HEK293 (cell line): ENCODE data around the gene CREB5.

Experiments
- CTCF ChIA-PET: fragments of 350-600 bp; formaldehyde crosslinking; extraction: SDS; loops from one replicate; lab custom pipeline; 2021; ENCODE audit warnings: antibody characterized with exemption; lab: Yijun Ruan, JAX
- POLR2A ChIA-PET: fragments of 300-600 bp; formaldehyde crosslinking; extraction: SDS; loops from one replicate; lab custom pipeline; 2020; ENCODE audit warnings: antibody characterized with exemption, inconsistent platforms; lab: Yijun Ruan, JAX
- H3K27ac ChIP-seq: fragments of 200-500 bp; sonication (Bioruptor generic); 2 replicates; pipeline ENCODE4 v1.5.1; 2014; ENCODE audit warnings: low read depth, low read length, control low read depth, inconsistent platforms; ENCODE audit errors: extremely low read depth
- H3K36me3 ChIP-seq, 2 experiments: fragments of 200-500 bp in 1 of 2; sonication (Bioruptor generic) in 1 of 2; 1 replicate in 1 of 2; 2 replicates in 1 of 2; pipeline ENCODE4 v1.5.1; 2014 to 2017; ENCODE audit warnings: inconsistent platforms in 2 of 2, low read length in 2 of 2; ENCODE audit not compliant: control insufficient read depth in 2 of 2, insufficient read depth in 1 of 2
- H3K4me1 ChIP-seq: fragments of 200-500 bp; sonication (Bioruptor generic); 2 replicates; pipeline ENCODE4 v1.5.1; 2014; ENCODE audit warnings: mild to moderate bottlenecking, low read length, inconsistent platforms; ENCODE audit not compliant: control insufficient read depth, insufficient read depth
- H3K4me3 ChIP-seq: 2 replicates; pipeline ENCODE4 v1.5.1; 2011; ENCODE audit warnings: low read depth, mild to moderate bottlenecking, control low read depth, low read length, moderate library complexity
- H3K9me3 ChIP-seq: fragments of 200-500 bp; sonication (Bioruptor generic); 2 replicates; pipeline ENCODE4 v1.5.1; 2014; ENCODE audit warnings: low read depth, low read length, inconsistent platforms; ENCODE audit not compliant: control insufficient read depth, insufficient read depth
- BCL11B ChIP-seq: fragments of 450-650 bp; formaldehyde crosslinking; IDR thresholded peaks from 2 replicates; pipeline ENCODE4 v1.5.1; 2016; ENCODE audit warnings: low read depth, missing biosample characterization, missing genetic modification characterization
- GFI1B ChIP-seq: fragments of 450-650 bp; formaldehyde crosslinking; IDR thresholded peaks from 2 replicates; pipeline ENCODE4 v1.5.1; 2016; ENCODE audit warnings: missing biosample characterization, missing genetic modification characterization
- GLI4 ChIP-seq: fragments of 450-650 bp; formaldehyde crosslinking; IDR thresholded peaks from 2 replicates; pipeline ENCODE4 v1.5.1; 2016; ENCODE audit warnings: missing biosample characterization, missing genetic modification characterization
- REST ChIP-seq: fragments of 450-650 bp; formaldehyde crosslinking; IDR thresholded peaks from 2 replicates; pipeline ENCODE4 v1.5.1; 2016; ENCODE audit warnings: missing biosample characterization, missing genetic modification characterization
- SALL2 ChIP-seq: fragments of 450-650 bp; formaldehyde crosslinking; IDR thresholded peaks from 2 replicates; pipeline ENCODE4 v1.5.0; 2017; ENCODE audit warnings: missing biosample characterization, mild to moderate bottlenecking, missing genetic modification characterization, borderline replicate concordance
- SP3 ChIP-seq: fragments of 450-650 bp; formaldehyde crosslinking; IDR thresholded peaks from 2 replicates; pipeline ENCODE4 v1.5.1; 2016; ENCODE audit warnings: missing biosample characterization, missing genetic modification characterization
- SP7 ChIP-seq: fragments of 450-650 bp; formaldehyde crosslinking; IDR thresholded peaks from 2 replicates; pipeline ENCODE4 v1.5.1; 2016; ENCODE audit warnings: missing biosample characterization, missing genetic modification characterization
- ZBTB21 ChIP-seq: fragments of 450-650 bp; formaldehyde crosslinking; IDR thresholded peaks from 2 replicates; pipeline ENCODE4 v1.5.1; 2017; ENCODE audit warnings: missing biosample characterization, missing genetic modification characterization
- ZNF133 ChIP-seq: fragments of 450-650 bp; formaldehyde crosslinking; IDR thresholded peaks from 2 replicates; pipeline ENCODE4 v1.5.1; 2016; ENCODE audit warnings: missing biosample characterization, missing genetic modification characterization
- ZNF169 ChIP-seq: fragments of 450-650 bp; formaldehyde crosslinking; IDR thresholded peaks from 2 replicates; pipeline ENCODE4 v1.5.1; 2016; ENCODE audit warnings: missing biosample characterization, missing genetic modification characterization
- ZNF221 ChIP-seq: fragments of 450-650 bp; formaldehyde crosslinking; IDR thresholded peaks from 2 replicates; pipeline ENCODE4 v1.5.1; 2017; ENCODE audit warnings: missing biosample characterization, missing genetic modification characterization, borderline replicate concordance
- ZNF341 ChIP-seq: fragments of 450-650 bp; formaldehyde crosslinking; IDR thresholded peaks from 2 replicates; pipeline ENCODE4; 2016; ENCODE audit warnings: low read depth, missing biosample characterization, missing genetic modification characterization
- ZNF394 ChIP-seq: fragments of 450-650 bp; formaldehyde crosslinking; IDR thresholded peaks from 2 replicates; pipeline ENCODE4 v1.5.1; 2016; ENCODE audit warnings: missing biosample characterization, missing genetic modification characterization, mild to moderate bottlenecking, moderate library complexity, borderline replicate concordance
- ZNF423 ChIP-seq: fragments of 450-650 bp; formaldehyde crosslinking; IDR thresholded peaks from 2 replicates; pipeline ENCODE4 v1.5.1; 2016; ENCODE audit warnings: missing biosample characterization, missing genetic modification characterization
- ZNF501 ChIP-seq: fragments of 450-650 bp; formaldehyde crosslinking; IDR thresholded peaks from 2 replicates; pipeline ENCODE4 v1.5.1; 2016; ENCODE audit warnings: missing biosample characterization, missing genetic modification characterization
- ZNF544 ChIP-seq: fragments of 450-650 bp; formaldehyde crosslinking; IDR thresholded peaks from 2 replicates; pipeline ENCODE4 v1.5.0; 2017; ENCODE audit warnings: missing biosample characterization, missing genetic modification characterization
- ZNF548 ChIP-seq: fragments of 450-650 bp; formaldehyde crosslinking; IDR thresholded peaks from 2 replicates; pipeline ENCODE4 v1.5.1; 2016; ENCODE audit warnings: missing biosample characterization, missing genetic modification characterization
- ZNF555 ChIP-seq: fragments of 450-650 bp; formaldehyde crosslinking; conservative IDR thresholded peaks from 2 replicates; pipeline ENCODE4 v1.5.1; 2017; ENCODE audit warnings: missing biosample characterization, mild to moderate bottlenecking, missing genetic modification characterization, inconsistent platforms
- ZNF610 ChIP-seq: fragments of 450-650 bp; formaldehyde crosslinking; IDR thresholded peaks from 2 replicates; pipeline ENCODE4 v1.5.1; 2016; ENCODE audit warnings: missing biosample characterization, missing genetic modification characterization, borderline replicate concordance
- ZNF645 ChIP-seq: fragments of 450-650 bp; formaldehyde crosslinking; IDR thresholded peaks from 2 replicates; pipeline ENCODE4; 2016; ENCODE audit warnings: missing biosample characterization, missing genetic modification characterization
- ZNF664 ChIP-seq: fragments of 450-650 bp; formaldehyde crosslinking; IDR thresholded peaks from 2 replicates; pipeline ENCODE4 v1.5.1; 2016; ENCODE audit warnings: missing biosample characterization, missing genetic modification characterization
- ZNF792 ChIP-seq: fragments of 450-650 bp; formaldehyde crosslinking; IDR thresholded peaks from 2 replicates; pipeline ENCODE4 v1.5.1; 2016; ENCODE audit warnings: missing biosample characterization, missing genetic modification characterization
- TF ChIP-seq, protein P1 (sequence below): fragments of 450-650 bp; formaldehyde crosslinking; conservative IDR thresholded peaks from 2 replicates; pipeline ENCODE4 v1.5.1; 2016; ENCODE audit warnings: low read depth, missing biosample characterization, missing genetic modification characterization
- TF ChIP-seq, protein P2 (sequence below): fragments of 450-650 bp; formaldehyde crosslinking; IDR thresholded peaks from 2 replicates; pipeline ENCODE4 v1.5.1; 2016; ENCODE audit warnings: missing biosample characterization, missing genetic modification characterization

The CREB5 gene

DNA sequence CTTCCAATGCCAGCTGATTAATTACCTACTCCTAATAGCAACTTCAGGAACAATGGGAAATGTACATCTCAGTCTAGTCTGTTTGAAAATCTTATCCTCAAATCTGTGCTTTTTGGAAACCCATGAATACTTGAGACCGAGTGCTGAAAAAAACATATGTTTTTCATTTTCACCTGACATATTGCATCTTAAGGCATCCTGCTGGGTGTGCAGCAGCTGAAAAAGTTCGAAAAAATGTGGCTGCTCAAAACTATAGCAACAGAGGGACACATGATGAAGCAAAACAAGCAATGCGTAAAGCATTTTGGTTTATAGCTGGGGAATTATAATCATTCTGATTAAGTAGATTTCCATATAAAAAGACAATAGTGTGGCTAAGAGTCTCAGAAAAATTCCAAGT lies 218.0 kb downstream of the CREB5 start:
- Histone ChIP-seq H3K9me3 (no peaks in the 10 kb centered on the region), H3K4me1 (peaks cover 9% of the 10 kb centered on the region; the same call in 1 of the 2 replicates), H3K4me3 (no peak overlapping the region), H3K36me3 (no peaks in the 10 kb centered on the region), H3K27ac (no peak overlapping the region)
- ChIA-PET POLR2A (no interaction called here), CTCF (interaction anchor here (1.3 kb wide), 1 partner anchor 12 kb away, joined by 5 read pairs; no protein-coding TSS in a partner anchor)
- TF ChIP-seq BCL11B (tag by site-specific recombination) (no peak), ZNF544 (no peak), ZNF664 (tag by site-specific recombination) (no peak), ZNF341 (tag by site-specific recombination) (no peak), SP7 (tag by site-specific recombination) (no peak), ZNF555 (tag by site-specific recombination) (no peak), ZNF610 (tag by site-specific recombination) (no peak), ZNF169 (tag by site-specific recombination) (no peak), SP3 (no peak), ZBTB21 (tag by site-specific recombination) (no peak), ZNF394 (tag by site-specific recombination) (no peak), ZNF423 (tag by site-specific recombination) (no peak), ZNF548 (no peak), ZNF792 (tag by site-specific recombination) (no peak), ZNF133 (tag by site-specific recombination) (no peak), ZNF645 (tag by site-specific recombination) (no peak), ZNF221 (tag by site-specific recombination) (no peak)
- TF ChIP-seq, protein P1, sequence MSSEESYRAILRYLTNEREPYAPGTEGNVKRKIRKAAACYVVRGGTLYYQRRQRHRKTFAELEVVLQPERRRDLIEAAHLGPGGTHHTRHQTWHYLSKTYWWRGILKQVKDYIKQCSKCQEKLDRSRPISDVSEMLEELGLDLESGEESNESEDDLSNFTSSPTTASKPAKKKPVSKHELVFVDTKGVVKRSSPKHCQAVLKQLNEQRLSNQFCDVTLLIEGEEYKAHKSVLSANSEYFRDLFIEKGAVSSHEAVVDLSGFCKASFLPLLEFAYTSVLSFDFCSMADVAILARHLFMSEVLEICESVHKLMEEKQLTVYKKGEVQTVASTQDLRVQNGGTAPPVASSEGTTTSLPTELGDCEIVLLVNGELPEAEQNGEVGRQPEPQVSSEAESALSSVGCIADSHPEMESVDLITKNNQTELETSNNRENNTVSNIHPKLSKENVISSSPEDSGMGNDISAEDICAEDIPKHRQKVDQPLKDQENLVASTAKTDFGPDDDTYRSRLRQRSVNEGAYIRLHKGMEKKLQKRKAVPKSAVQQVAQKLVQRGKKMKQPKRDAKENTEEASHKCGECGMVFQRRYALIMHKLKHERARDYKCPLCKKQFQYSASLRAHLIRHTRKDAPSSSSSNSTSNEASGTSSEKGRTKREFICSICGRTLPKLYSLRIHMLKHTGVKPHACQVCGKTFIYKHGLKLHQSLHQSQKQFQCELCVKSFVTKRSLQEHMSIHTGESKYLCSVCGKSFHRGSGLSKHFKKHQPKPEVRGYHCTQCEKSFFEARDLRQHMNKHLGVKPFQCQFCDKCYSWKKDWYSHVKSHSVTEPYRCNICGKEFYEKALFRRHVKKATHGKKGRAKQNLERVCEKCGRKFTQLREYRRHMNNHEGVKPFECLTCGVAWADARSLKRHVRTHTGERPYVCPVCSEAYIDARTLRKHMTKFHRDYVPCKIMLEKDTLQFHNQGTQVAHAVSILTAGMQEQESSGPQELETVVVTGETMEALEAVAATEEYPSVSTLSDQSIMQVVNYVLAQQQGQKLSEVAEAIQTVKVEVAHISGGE (tag by site-specific recombination): no peak
- TF ChIP-seq, protein P2, sequence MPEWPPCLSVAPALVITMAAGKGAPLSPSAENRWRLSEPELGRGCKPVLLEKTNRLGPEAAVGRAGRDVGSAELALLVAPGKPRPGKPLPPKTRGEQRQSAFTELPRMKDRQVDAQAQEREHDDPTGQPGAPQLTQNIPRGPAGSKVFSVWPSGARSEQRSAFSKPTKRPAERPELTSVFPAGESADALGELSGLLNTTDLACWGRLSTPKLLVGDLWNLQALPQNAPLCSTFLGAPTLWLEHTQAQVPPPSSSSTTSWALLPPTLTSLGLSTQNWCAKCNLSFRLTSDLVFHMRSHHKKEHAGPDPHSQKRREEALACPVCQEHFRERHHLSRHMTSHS: no peak
- TF ChIP-seq, all 188 proteins: peak for 0

GRCh38 chr7:28631995-28632394 lies 219.7 kb downstream of the CREB5 start:
- Histone ChIP-seq H3K4me3 (no peak overlapping the region), H3K27ac (no peak overlapping the region), H3K9me3 (no peaks in the 10 kb centered on the region), H3K4me1 (0 out of 2 replicates have a peak, but pooled peaks cover under 1% of the 10 kb centered on the region), H3K36me3 (no peaks in the 10 kb centered on the region)
- POLR2A ChIA-PET: no interaction called here
- TF ChIP-seq SP3: no peak
- TF ChIP-seq GFI1B (tag by site-specific recombination): no peak
- no peak for TF ChIP-seq GLI4
- TF ChIP-seq SALL2 (tag by site-specific recombination): no peak
- TF ChIP-seq REST: no peak
- no peak for TF ChIP-seq ZNF501
- TF ChIP-seq, all 188 proteins: peak for 0
- CTCF ChIA-PET: interaction anchor here (1.2 to 1.8 kb wide), 2 partner anchors 11 to 22 kb away, joined by 3 to 5 read pairs; no protein-coding TSS in a partner anchor
